Upper lobe of right lung (tissue), 1 donor: ENCODE measurements around the gene MYO9A. TPM values are rescaled to one million over a fixed set of nuclear protein-coding genes. Genes with fewer than 3 reads are reported as not detected.
A peak's percentile ranks its signal among the peaks of the same experiment; 100 is the strongest.

Source experiments
- ATAC-seq: fragments of 200-7000 bp; cut with Tn5 transposase; one replicate; pipeline ENCODE4 v1.9.1; 2020; ENCODE audit warnings: mild to moderate bottlenecking, moderate library complexity
- DNase-seq: peaks from one replicate; pipeline ENCODE4 v3.0.0-alpha.2; 2020
- H3K27ac ChIP-seq: fragments of 200-600 bp; one replicate; pipeline ENCODE4 v1.8.0; 2022
- H3K27me3 ChIP-seq: fragments of 200-600 bp; one replicate; pipeline ENCODE4 v1.8.0; 2022; ENCODE audit warnings: mild to moderate bottlenecking
- H3K36me3 ChIP-seq: fragments of 200-600 bp; one replicate; pipeline ENCODE4 v1.8.0; 2022
- H3K4me1 ChIP-seq: fragments of 200-600 bp; one replicate; pipeline ENCODE4 v1.8.0; 2022
- H3K4me3 ChIP-seq: fragments of 200-600 bp; one replicate; pipeline ENCODE4 v1.8.0; 2022; ENCODE audit warnings: mild to moderate bottlenecking
- H3K9me3 ChIP-seq: fragments of 200-600 bp; one replicate; pipeline ENCODE4 v1.8.0; 2022
- intact Hi-C: fragments of 100-400 bp; cut with DNase I; formaldehyde crosslinking; loops from one replicate; pipeline ENCODE4 v1.11.0; 2022
- total RNA-seq: library from RNA; stranded (reverse); fragmentation: NEBNext Ultra II Directional; extraction: Animal tissue kit (Norgen Biotek cat#: 25700); gene quantifications from one replicate; pipeline ENCODE4 v1.2.1, GENCODE V29; 2021
- TF ChIP-seq, protein P1 (sequence below): fragments of 200-600 bp; IDR thresholded peaks from one replicate; pipeline ENCODE4 v1.8.0; 2022; ENCODE audit warnings: antibody characterized with exemption
- donor health status: DM: no; HTN: yes; CAD: no; lungs with severe emphysema.

MYO9A gene
- total RNA-seq, 1 donor from 2014 or later: 82.5 TPM

DNA sequence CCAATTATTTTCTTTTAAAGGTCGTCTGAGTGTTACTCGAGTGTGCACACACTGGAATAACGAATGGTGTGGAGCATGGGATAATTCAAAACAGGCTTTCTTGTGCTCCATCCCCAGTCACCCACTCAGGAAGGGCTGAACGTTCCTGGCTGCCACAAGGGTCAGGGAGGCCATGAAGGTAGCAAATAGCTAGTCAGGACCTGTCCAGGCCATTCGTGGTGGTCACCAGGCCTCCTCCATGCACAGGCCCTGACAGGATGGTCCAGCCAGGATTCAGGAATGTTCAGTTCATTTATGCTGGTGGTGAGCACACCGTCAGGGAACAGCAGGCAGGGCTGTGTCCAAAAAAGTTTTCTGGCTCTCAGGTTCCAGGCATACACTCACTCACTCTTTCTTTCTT, 319.3 kb downstream of the MYO9A start:
- TF ChIP-seq, protein P1, sequence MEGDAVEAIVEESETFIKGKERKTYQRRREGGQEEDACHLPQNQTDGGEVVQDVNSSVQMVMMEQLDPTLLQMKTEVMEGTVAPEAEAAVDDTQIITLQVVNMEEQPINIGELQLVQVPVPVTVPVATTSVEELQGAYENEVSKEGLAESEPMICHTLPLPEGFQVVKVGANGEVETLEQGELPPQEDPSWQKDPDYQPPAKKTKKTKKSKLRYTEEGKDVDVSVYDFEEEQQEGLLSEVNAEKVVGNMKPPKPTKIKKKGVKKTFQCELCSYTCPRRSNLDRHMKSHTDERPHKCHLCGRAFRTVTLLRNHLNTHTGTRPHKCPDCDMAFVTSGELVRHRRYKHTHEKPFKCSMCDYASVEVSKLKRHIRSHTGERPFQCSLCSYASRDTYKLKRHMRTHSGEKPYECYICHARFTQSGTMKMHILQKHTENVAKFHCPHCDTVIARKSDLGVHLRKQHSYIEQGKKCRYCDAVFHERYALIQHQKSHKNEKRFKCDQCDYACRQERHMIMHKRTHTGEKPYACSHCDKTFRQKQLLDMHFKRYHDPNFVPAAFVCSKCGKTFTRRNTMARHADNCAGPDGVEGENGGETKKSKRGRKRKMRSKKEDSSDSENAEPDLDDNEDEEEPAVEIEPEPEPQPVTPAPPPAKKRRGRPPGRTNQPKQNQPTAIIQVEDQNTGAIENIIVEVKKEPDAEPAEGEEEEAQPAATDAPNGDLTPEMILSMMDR: no peak
- no peaks in the 10 kb centered on the region for H3K27me3 ChIP-seq
- no peak overlapping the region for H3K4me3 ChIP-seq
- intact Hi-C loops: no loop called here
- DNase-seq: peak; percentile 26
- H3K9me3 ChIP-seq: no peaks in the 10 kb centered on the region
- no peaks in the 10 kb centered on the region for H3K4me1 ChIP-seq
- ATAC-seq: no peak
- H3K36me3 ChIP-seq: no peaks in the 10 kb centered on the region
- no peak overlapping the region for H3K27ac ChIP-seq

DNA sequence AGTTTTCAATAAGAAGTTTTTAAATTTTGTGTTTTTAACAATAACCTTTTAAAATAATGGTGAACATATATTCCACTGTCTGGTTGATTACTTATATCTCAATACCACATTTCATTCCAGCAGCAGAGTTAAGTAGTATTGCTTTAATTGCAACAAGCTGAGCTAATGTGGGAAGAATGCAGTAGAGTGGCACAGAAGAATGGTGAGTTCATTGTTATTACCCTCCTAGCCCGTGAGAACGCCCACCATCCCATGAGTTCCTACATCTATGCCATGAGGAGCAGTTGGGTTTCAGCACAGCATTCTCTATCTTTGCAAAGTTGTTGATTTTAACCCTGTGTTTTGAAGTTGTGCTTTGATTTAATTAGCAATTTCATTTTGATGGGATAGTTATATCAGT, 325.4 kb downstream of the MYO9A start:
- no peaks in the 10 kb centered on the region for H3K9me3 ChIP-seq
- TF ChIP-seq, protein P1: no peak
- ATAC-seq: peak; percentile 85
- intact Hi-C loops: no loop called here
- no peaks in the 10 kb centered on the region for H3K36me3 ChIP-seq
- H3K27me3 ChIP-seq: no peaks in the 10 kb centered on the region
- H3K4me3 ChIP-seq: no peak overlapping the region
- H3K4me1 ChIP-seq: no peaks in the 10 kb centered on the region
- no peak overlapping the region for H3K27ac ChIP-seq
- DNase-seq: no peak

DNA sequence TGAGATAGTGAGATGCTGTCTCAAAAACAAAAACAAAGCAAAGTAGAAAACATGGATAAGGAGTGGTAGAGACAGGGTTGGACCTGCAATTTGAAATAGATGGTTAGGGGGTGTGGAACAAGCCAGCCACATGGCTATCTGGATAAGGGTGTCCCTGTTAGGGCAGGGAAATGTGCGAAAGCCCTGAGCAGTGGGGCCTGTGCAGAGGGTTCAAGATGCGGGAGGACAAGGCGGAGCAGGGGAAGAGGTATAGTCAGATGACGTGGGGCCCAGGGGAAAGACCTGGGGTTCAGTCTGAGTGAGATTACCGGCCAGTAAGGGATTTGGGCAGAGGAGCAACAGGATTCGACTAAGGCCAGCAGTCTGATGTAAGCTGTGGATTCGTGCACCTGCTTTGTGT, 326.0 kb downstream of the MYO9A start:
- intact Hi-C loops: no loop called here
- Histone ChIP-seq H3K27ac (no peak overlapping the region), H3K4me3 (no peak overlapping the region), H3K9me3 (no peaks in the 10 kb centered on the region), H3K4me1 (no peaks in the 10 kb centered on the region), H3K27me3 (no peaks in the 10 kb centered on the region), H3K36me3 (no peaks in the 10 kb centered on the region)
- ATAC-seq: no peak
- peak; percentile 26 for DNase-seq
- TF ChIP-seq, protein P1: no peak

DNA sequence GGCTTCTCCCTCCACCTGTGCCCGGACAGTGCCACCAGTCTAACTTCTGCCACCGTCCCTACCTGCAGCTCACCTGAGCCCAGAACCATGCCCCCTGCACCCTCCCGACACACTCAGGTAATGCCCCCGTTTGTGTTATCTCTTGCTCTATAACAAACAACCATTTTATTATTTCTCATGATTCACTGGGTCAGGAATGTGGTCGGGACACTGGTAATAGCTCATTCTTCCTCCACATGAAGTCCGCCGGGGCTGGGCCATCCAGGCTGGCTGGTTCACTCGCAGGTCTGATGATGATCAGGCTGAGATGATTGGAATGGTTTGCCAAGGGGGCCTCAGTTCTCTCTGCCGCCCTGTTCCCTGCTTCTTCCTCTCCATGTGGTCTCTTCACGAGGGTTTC, 327.9 kb downstream of the MYO9A start:
- TF ChIP-seq, protein P1: no peak
- no peaks in the 10 kb centered on the region for H3K27me3 ChIP-seq
- DNase-seq: peak; percentile 45
- no peaks in the 10 kb centered on the region for H3K4me1 ChIP-seq
- ATAC-seq: peak; percentile 28
- no peak overlapping the region for H3K27ac ChIP-seq
- intact Hi-C loops: no loop called here
- H3K4me3 ChIP-seq: no peak overlapping the region
- no peaks in the 10 kb centered on the region for H3K36me3 ChIP-seq
- H3K9me3 ChIP-seq: no peaks in the 10 kb centered on the region

DNA sequence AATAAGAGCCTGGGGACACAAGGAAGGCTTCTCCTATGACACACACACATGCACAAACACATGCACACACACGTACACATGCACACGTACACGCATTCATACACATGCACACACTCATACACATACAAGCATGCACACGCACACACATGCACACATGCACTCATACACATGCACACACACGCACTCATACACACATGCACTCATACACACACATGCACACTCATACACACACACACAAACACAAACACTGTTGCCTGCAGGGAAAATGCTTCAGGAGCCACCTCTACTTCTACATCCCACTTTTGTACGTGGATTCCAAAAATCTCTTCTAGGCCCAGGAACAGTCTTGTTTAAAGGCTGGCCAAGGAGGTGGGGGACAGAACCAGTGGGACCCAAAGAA, 328.3 kb downstream of the MYO9A start:
- no peaks in the 10 kb centered on the region for H3K9me3 ChIP-seq
- DNase-seq: peak; percentile 15
- H3K4me1 ChIP-seq: no peaks in the 10 kb centered on the region
- H3K27ac ChIP-seq: no peak overlapping the region
- H3K4me3 ChIP-seq: no peak overlapping the region
- TF ChIP-seq, protein P1: no peak
- intact Hi-C loops: no loop called here
- ATAC-seq: no peak
- no peaks in the 10 kb centered on the region for H3K36me3 ChIP-seq
- no peaks in the 10 kb centered on the region for H3K27me3 ChIP-seq
